Limb (tissue), 2 donors: ENCODE measurements around the gene CABLES2.
A peak's percentile ranks its signal among the peaks of the same experiment; 100 is the strongest.

Source experiments
- DNase-seq, 2 donors: peaks; one replicate each; pipeline ENCODE4 v3.0.0-alpha.2; 2016; ENCODE audit errors: extremely low spot score in 2 of 2

CABLES2 gene

GRCh38 chr20:62372042-62372993 lies 34.8 kb downstream of the CABLES2 start:
- no peak for DNase-seq

GRCh38 chr20:62371588-62372041 lies 35.5 kb downstream of the CABLES2 start:
- no peak for DNase-seq

- DNase-seq, result no peak
These were observed 36.1 kb downstream of the CABLES2 start for GRCh38 chr20:62370807-62371587.

GRCh38 chr20:62370115-62370806 lies 36.8 kb downstream of the CABLES2 start:
- DNase-seq, result no peak

- no peak for DNase-seq
These were observed 37.3 kb downstream of the CABLES2 start for GRCh38 chr20:62369815-62370114.

GRCh38 chr20:62368976-62369814 lies 37.9 kb downstream of the CABLES2 start:
- DNase-seq, result no peak

- peak in 1 of 2 donors; percentile 71 for DNase-seq
These were observed 38.6 kb downstream of the CABLES2 start for GRCh38 chr20:62368392-62368975.

- peak in 1 of 2 donors; percentile 66 for DNase-seq
These were observed 39.3 kb downstream of the CABLES2 start for GRCh38 chr20:62367633-62368391.

- peak in 1 of 2 donors; percentile 75 for DNase-seq
These were observed 39.9 kb downstream of the CABLES2 start, which contains the start of gene LAMA5 for GRCh38 chr20:62367136-62367632. LAMA5 (minus strand) TSS chr20:62367312; CDS start chr20:62367245, 67 bp downstream.

- peak in 1 of 2 donors; percentile 58 for DNase-seq
These were observed 40.5 kb downstream of the CABLES2 start for GRCh38 chr20:62366370-62367135.

GRCh38 chr20:62365814-62366369 lies 41.2 kb downstream of the CABLES2 start:
- DNase-seq, result peak in 1 of 2 donors; percentile 58

GRCh38 chr20:62364911-62365736 lies 42.0 kb downstream of the CABLES2 start:
- DNase-seq, result peak in 1 of 2 donors; percentile 32

GRCh38 chr20:62363920-62364851 lies 42.9 kb downstream of the CABLES2 start:
- DNase-seq, result peak in 1 of 2 donors; percentile 36

- DNase-seq, result peak in 1 of 2 donors; percentile 41
These were observed 43.8 kb downstream of the CABLES2 start for GRCh38 chr20:62362991-62363919.

- DNase-seq, result peak in 1 of 2 donors; percentile 28
These were observed 44.5 kb downstream of the CABLES2 start for GRCh38 chr20:62362590-62362940.
